ENCODE measurements around the gene SLC2A11. TPM values are rescaled to one million over a fixed set of nuclear protein-coding genes. Genes with fewer than 3 reads are reported as not detected.

SLC2A11 gene
- total RNA-seq, 2 donors from 2014 or later, result 23.6 to 32.3 TPM

GRCh38 chr22:23817146-23817545, 40.5 kb upstream of the SLC2A11 start:
- ATAC-seq (no peak), DNase-seq (no peak)
- intact Hi-C loops (cut with DNase I), result no loop called here
- TF ChIP-seq CTCF (IDR thresholded peaks at IDR 0.05), result no peak
- 87 to 97% methylated on average over 6 of the region's 6 CpGs for WGBS, 2 donors
- no peak overlapping the region for H3K4me3 ChIP-seq
- no peaks in the 10 kb centered on the region for H3K4me1 ChIP-seq
- no peak overlapping the region for H3K27ac ChIP-seq
- no peaks in the 10 kb centered on the region for H3K27me3 ChIP-seq
- peaks cover 0 to 18% of the 10 kb centered on the region in 2 donors for H3K36me3 ChIP-seq (replicated peaks in 1 of 2; ENCODE audit: insufficient read depth in 1 of 2, low read depth in 2 of 2)
- H3K9me3 ChIP-seq, result no peaks in the 10 kb centered on the region

GRCh38 chr22:23818541-23818940, 39.1 kb upstream of the SLC2A11 start:
- DNase-seq (no peak), ATAC-seq (no peak)
- Histone ChIP-seq H3K4me3 (no peak overlapping the region), H3K36me3 (replicated peaks in 1 of 2; ENCODE audit: insufficient read depth in 1 of 2, low read depth in 2 of 2) (peaks cover 0 to 21% of the 10 kb centered on the region in 2 donors), H3K4me1 (no peaks in the 10 kb centered on the region), H3K27me3 (no peaks in the 10 kb centered on the region), H3K9me3 (no peaks in the 10 kb centered on the region), H3K27ac (no peak overlapping the region)
- TF ChIP-seq POLR2A (IDR thresholded peaks at IDR 0.05) (no peak), CTCF (IDR thresholded peaks at IDR 0.05) (no peak)
- WGBS, 2 donors, result 82 to 98% methylated on average over 2 of the region's 2 CpGs
- intact Hi-C loops (cut with DNase I), result no loop called here

- no peak overlapping the region for H3K27ac ChIP-seq
- H3K4me1 ChIP-seq, result no peaks in the 10 kb centered on the region
- H3K27me3 ChIP-seq, result no peaks in the 10 kb centered on the region
- no peaks in the 10 kb centered on the region for H3K9me3 ChIP-seq
- no peak for TF ChIP-seq CTCF (IDR thresholded peaks at IDR 0.05)
- TF ChIP-seq POLR2A (IDR thresholded peaks at IDR 0.05), result no peak
- H3K4me3 ChIP-seq, result no peak overlapping the region
- DNase-seq (no peak), ATAC-seq (no peak)
- 53 to 67% methylated on average over 3 to 4 of the region's 4 CpGs for WGBS, 2 donors
- intact Hi-C loops (cut with DNase I), result no loop called here
- peaks cover 0 to 36% of the 10 kb centered on the region in 2 donors for H3K36me3 ChIP-seq (replicated peaks in 1 of 2; ENCODE audit: insufficient read depth in 1 of 2, low read depth in 2 of 2)
These were observed 36.9 kb upstream of the SLC2A11 start for GRCh38 chr22:23820748-23821211.

- Histone ChIP-seq H3K4me1 (no peaks in the 10 kb centered on the region), H3K9me3 (no peaks in the 10 kb centered on the region), H3K36me3 (replicated peaks in 1 of 2; ENCODE audit: insufficient read depth in 1 of 2, low read depth in 2 of 2) (peaks cover 4 to 40% of the 10 kb centered on the region in 2 donors), H3K27ac (no peak overlapping the region), H3K4me3 (no peak overlapping the region), H3K27me3 (no peaks in the 10 kb centered on the region)
- TF ChIP-seq CTCF (IDR thresholded peaks at IDR 0.05), result no peak
- no peak for TF ChIP-seq POLR2A (IDR thresholded peaks at IDR 0.05)
- no peak for DNase-seq
- no peak for ATAC-seq
- WGBS, 2 donors, result 73 to 88% methylated on average over 5 to 6 of the region's 6 CpGs
- intact Hi-C loops (cut with DNase I), result no loop called here
These were observed 35.5 kb upstream of the SLC2A11 start for GRCh38 chr22:23822101-23822671.

- intact Hi-C loops (cut with DNase I), result no loop called here
- no peak overlapping the region for H3K27ac ChIP-seq
- TF ChIP-seq POLR2A (IDR thresholded peaks at IDR 0.05), result no peak
- TF ChIP-seq CTCF (IDR thresholded peaks at IDR 0.05), result no peak
- DNase-seq (no peak), ATAC-seq (no peak)
- H3K9me3 ChIP-seq, result no peaks in the 10 kb centered on the region
- no peaks in the 10 kb centered on the region for H3K27me3 ChIP-seq
- no peaks in the 10 kb centered on the region for H3K4me1 ChIP-seq
- H3K36me3 ChIP-seq (replicated peaks in 1 of 2; ENCODE audit: insufficient read depth in 1 of 2, low read depth in 2 of 2), result peaks cover 4 to 41% of the 10 kb centered on the region in 2 donors
- WGBS, 2 donors, result 72 to 88% methylated on average over 12 to 14 of the region's 14 CpGs
- no peak overlapping the region for H3K4me3 ChIP-seq
These were observed 34.3 kb upstream of the SLC2A11 start for GRCh38 chr22:23823331-23823791.

Measured in body of pancreas (tissue), 4 donors.